ENCODE data around the gene TULP4. TPM values are rescaled to one million over a fixed set of nuclear protein-coding genes. Genes with fewer than 3 reads are reported as not detected.

The TULP4 gene
- total and polyA plus RNA-seq, 8 donors: 1.7 to 237 (median 54.3) TPM

DNA sequence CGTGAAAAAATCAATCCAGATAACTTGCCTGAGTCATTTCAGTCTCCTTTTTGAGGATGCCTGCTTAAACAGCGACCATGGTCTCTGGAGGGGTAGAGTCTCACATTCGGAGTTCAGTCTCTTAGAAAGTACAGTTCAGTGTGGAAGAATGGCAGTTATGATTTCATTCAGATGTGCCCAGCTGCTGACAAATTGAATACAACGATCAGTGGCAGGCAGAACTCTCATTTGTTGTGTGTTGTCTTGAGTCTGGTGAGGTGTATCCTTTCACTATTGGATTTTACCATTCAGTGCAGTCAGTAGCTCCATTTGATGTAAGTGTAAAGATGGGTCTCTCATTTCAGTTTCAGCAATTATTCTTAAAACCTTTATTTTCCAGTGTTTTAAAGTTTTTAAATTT is 639 bp upstream of the TULP4 start:
- no peak for TF ChIP-seq POLR2AphosphoS5 (IDR thresholded peaks at IDR 0.05)
- WGBS, 5 donors: 69 to 80% (median 78%) methylated on average over 4 of the region's 4 CpGs
- Histone ChIP-seq H3K27me3 (no peaks in the 10 kb centered on the region), H3K4me1 (no peaks in the 10 kb centered on the region), H3K9me3 (peaks cover 0 to 3% (median under 1%) of the 10 kb centered on the region in 4 donors), H3K27ac (no peak overlapping the region), H3K4me3 (no peak overlapping the region), H3K36me3 (peaks cover 0 to 34% (median 29%) of the 10 kb centered on the region in 4 donors)
- DNase-seq: no peak
- intact Hi-C loops (cut with DNase I; ENCODE audit: low total_unique reads): no loop called here

DNA sequence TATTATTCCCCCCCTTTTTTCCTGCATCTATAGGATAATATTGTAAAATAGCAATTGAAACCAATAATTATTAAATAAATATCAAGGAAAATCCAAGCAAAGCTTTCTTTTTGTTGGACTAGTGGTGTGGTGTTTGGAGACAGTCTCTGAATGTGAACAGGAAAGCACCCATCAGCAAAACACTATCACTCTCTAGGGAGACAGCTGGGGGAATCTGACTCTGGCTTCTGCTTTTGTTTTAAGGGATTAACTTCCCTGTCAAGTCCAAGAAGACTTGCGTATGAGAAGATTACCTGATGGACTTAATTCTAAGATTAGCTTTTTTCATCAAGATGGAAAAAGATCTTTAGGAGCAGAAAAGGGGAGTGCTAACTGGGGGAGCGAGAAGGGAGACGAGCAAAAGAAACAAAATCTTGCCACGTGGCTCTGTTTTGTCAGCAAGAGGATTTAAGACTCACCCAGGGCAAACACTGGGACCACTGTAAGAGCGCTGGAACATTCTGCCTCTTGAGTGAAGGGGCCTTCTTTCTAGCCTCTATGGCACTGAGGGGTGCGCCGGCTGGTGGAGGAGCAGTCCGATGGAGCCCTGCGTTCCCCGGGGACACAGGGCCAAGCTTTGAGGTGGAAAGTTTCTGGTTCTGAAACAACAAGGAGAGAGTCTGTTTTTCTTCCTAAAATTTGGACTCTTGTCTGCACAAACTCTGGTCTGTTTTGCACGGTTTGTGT is 570 bp downstream of the TULP4 start:
- no peak overlapping the region for H3K4me3 ChIP-seq
- peaks cover 0 to 36% (median 33%) of the 10 kb centered on the region in 4 donors for H3K36me3 ChIP-seq
- H3K4me1 ChIP-seq: no peaks in the 10 kb centered on the region
- no peak overlapping the region for H3K27ac ChIP-seq
- intact Hi-C loops (cut with DNase I; ENCODE audit: low total_unique reads): no loop called here
- peaks cover 0 to 6% (median 2%) of the 10 kb centered on the region in 4 donors for H3K9me3 ChIP-seq
- WGBS, 5 donors: 82 to 92% (median 90%) methylated on average over 11 of the region's 11 CpGs
- TF ChIP-seq EP300 (IDR thresholded peaks at IDR 0.05): no peak
- TF ChIP-seq POLR2AphosphoS5 (IDR thresholded peaks at IDR 0.05): no peak
- TF ChIP-seq, protein P1, sequence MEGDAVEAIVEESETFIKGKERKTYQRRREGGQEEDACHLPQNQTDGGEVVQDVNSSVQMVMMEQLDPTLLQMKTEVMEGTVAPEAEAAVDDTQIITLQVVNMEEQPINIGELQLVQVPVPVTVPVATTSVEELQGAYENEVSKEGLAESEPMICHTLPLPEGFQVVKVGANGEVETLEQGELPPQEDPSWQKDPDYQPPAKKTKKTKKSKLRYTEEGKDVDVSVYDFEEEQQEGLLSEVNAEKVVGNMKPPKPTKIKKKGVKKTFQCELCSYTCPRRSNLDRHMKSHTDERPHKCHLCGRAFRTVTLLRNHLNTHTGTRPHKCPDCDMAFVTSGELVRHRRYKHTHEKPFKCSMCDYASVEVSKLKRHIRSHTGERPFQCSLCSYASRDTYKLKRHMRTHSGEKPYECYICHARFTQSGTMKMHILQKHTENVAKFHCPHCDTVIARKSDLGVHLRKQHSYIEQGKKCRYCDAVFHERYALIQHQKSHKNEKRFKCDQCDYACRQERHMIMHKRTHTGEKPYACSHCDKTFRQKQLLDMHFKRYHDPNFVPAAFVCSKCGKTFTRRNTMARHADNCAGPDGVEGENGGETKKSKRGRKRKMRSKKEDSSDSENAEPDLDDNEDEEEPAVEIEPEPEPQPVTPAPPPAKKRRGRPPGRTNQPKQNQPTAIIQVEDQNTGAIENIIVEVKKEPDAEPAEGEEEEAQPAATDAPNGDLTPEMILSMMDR (IDR thresholded peaks at IDR 0.05): no peak
- TF ChIP-seq POLR2A (IDR thresholded peaks at IDR 0.05): no peak
- DNase-seq: no peak
- H3K27me3 ChIP-seq: no peaks in the 10 kb centered on the region

DNA sequence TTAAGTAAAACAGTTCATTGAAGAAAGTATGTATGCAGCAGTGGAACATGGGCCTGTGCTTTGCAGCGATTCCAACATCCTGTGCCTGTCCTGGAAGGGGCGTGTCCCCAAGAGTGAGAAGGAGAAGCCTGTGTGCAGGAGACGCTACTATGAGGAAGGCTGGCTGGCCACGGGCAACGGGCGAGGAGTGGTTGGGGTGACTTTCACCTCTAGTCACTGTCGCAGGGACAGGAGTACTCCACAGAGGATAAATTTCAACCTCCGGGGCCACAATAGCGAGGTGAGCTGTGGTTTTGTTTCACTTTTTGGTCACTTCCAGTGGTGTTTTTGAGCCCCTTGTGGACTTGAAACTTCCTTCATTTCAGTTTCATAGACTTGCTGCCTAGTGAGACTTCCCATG is 1.7 kb downstream of the TULP4 start:
- peaks cover 0 to 36% (median 33%) of the 10 kb centered on the region in 4 donors for H3K36me3 ChIP-seq
- no peak overlapping the region for H3K4me3 ChIP-seq
- intact Hi-C loops (cut with DNase I; ENCODE audit: low total_unique reads): no loop called here
- no peak overlapping the region for H3K27ac ChIP-seq
- H3K4me1 ChIP-seq: no peaks in the 10 kb centered on the region
- no peaks in the 10 kb centered on the region for H3K27me3 ChIP-seq
- H3K9me3 ChIP-seq: peaks cover 0 to 6% (median 2%) of the 10 kb centered on the region in 4 donors
- TF ChIP-seq POLR2AphosphoS5 (IDR thresholded peaks at IDR 0.05) (no peak), EP300 (IDR thresholded peaks at IDR 0.05) (no peak), POLR2A (IDR thresholded peaks at IDR 0.05) (no peak)
- TF ChIP-seq, protein P1 (IDR thresholded peaks at IDR 0.05): no peak
- WGBS, 5 donors: 74 to 82% (median 77%) methylated on average over 9 of the region's 9 CpGs
- no peak for DNase-seq

DNA sequence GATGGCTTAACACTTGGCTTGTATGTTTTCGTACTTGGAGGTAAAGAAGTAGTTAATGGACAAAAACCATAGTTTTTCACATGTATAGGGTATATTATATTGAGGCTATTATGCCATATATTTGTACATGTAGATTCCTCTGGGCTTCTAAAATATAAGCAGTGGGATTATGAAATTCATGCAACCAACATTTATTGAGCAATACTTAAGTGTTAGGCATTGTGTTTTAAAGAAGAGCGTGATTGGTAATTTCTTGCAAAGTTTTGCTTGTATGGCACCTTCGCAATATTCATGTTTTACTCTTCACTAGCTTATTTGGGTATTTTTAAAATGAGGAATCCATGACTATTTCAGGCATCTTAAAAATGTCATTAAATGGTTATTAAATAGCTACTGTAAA is 2.5 kb downstream of the TULP4 start:
- H3K27ac ChIP-seq: no peak overlapping the region
- intact Hi-C loops (cut with DNase I; ENCODE audit: low total_unique reads): no loop called here
- peaks cover 0 to 36% (median 33%) of the 10 kb centered on the region in 4 donors for H3K36me3 ChIP-seq
- H3K4me3 ChIP-seq: no peak overlapping the region
- TF ChIP-seq POLR2AphosphoS5 (IDR thresholded peaks at IDR 0.05) (no peak), POLR2A (IDR thresholded peaks at IDR 0.05) (no peak), EP300 (IDR thresholded peaks at IDR 0.05) (no peak)
- TF ChIP-seq, protein P1 (IDR thresholded peaks at IDR 0.05): no peak
- DNase-seq: no peak
- peaks cover 0 to 6% (median 2%) of the 10 kb centered on the region in 4 donors for H3K9me3 ChIP-seq
- H3K4me1 ChIP-seq: no peaks in the 10 kb centered on the region
- no peaks in the 10 kb centered on the region for H3K27me3 ChIP-seq
- WGBS, 5 donors: 97 to 98% (median 97%) methylated on average over 3 of the region's 3 CpGs

DNA sequence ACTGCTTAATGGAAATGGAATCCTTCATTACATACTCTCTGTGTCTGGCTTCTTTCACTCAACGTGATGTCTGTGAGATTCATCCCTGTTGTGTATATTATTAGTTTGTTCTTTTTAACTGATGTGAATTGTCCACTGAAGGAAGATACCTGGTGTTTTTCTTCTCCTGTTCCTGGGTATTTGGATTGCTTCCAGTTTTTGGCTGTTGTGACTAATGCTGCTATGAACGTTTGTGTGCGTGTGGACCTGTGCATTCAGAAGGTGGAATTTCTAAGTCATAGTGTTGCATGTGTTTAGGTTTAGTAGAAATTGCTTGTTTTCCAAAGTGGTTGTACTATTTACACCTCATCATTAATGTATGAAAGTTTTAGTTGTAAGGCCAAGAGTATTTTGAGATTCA is 3.8 kb downstream of the TULP4 start:
- Histone ChIP-seq H3K9me3 (peaks cover 0 to 6% (median 2%) of the 10 kb centered on the region in 4 donors), H3K27ac (no peak overlapping the region), H3K4me1 (no peaks in the 10 kb centered on the region), H3K27me3 (no peaks in the 10 kb centered on the region), H3K4me3 (no peak overlapping the region), H3K36me3 (peaks cover 0 to 35% (median 31%) of the 10 kb centered on the region in 4 donors)
- intact Hi-C loops (cut with DNase I; ENCODE audit: low total_unique reads): no loop called here
- TF ChIP-seq EP300 (IDR thresholded peaks at IDR 0.05) (no peak), POLR2A (IDR thresholded peaks at IDR 0.05) (no peak), POLR2AphosphoS5 (IDR thresholded peaks at IDR 0.05) (no peak)
- TF ChIP-seq, protein P1 (IDR thresholded peaks at IDR 0.05): no peak
- 69 to 77% (median 74%) methylated on average over 3 of the region's 3 CpGs for WGBS, 5 donors
- DNase-seq: no peak
